ENCODE results near the gene KCNA3.

- TF ChIP-seq CTCF (IDR thresholded peaks at IDR 0.05) (no peak), POLR2A (IDR thresholded peaks at IDR 0.05) (no peak)
Measured at GRCh38 chr1:110690709-110691365, 16.1 kb upstream of the KCNA3 start.
